ENCODE measurements around the gene TMEM43. TPM values are rescaled to one million over a fixed set of nuclear protein-coding genes. Genes with fewer than 3 reads are reported as not detected.

Gene TMEM43
- total RNA-seq, 1 experiment from 2014 or later: 32.4 TPM

GRCh38 chr3:14119651-14120050, 5.2 kb upstream of the TMEM43 start:
- intact Hi-C loops (cut with micrococcal nuclease): loop anchor here (10.0 kb wide), 1 partner anchor 465 kb away; no protein-coding TSS in a partner anchor
- no peaks in the 10 kb centered on the region for H3K9me2 ChIP-seq (ENCODE audit: insufficient read depth)
- POLR2A ChIA-PET: no interaction called here
- no peak overlapping the region for H2AFZ ChIP-seq (ENCODE audit: low read depth, low read length, poor library complexity, severe bottlenecking)
- no peak for ATAC-seq
- H3K27me3 ChIP-seq (ENCODE audit: insufficient read depth, low read length): no peaks in the 10 kb centered on the region
- H3K9ac ChIP-seq (ENCODE audit: low read length): no peak overlapping the region
- CTCF ChIA-PET: no interaction called here
- BruUV-seq (replicated peaks): no TSS peak
- no peak overlapping the region for H3K4me2 ChIP-seq (ENCODE audit: low read length)
- peaks cover 58% of the 10 kb centered on the region for H3K79me2 ChIP-seq (ENCODE audit: insufficient read depth, low read length)
- TF ChIP-seq EGR1 (IDR thresholded peaks at IDR 0.05; ENCODE audit: low read depth) (no peak), ZNF274 (IDR thresholded peaks at IDR 0.05; ENCODE audit: low read depth, low read length) (no peak), ZBTB33 (IDR thresholded peaks at IDR 0.05; ENCODE audit: extremely low read depth, insufficient replicate concordance, low read length) (no peak), CEBPB (IDR thresholded peaks at IDR 0.05; ENCODE audit: low read depth) (no peak), FOSL1 (IDR thresholded peaks at IDR 0.05; ENCODE audit: low read depth) (no peak), SP1 (IDR thresholded peaks at IDR 0.05; ENCODE audit: low read depth) (no peak), JUND (IDR thresholded peaks at IDR 0.05) (no peak), RAD21 (IDR thresholded peaks at IDR 0.05; ENCODE audit: low read depth) (no peak), ELF1 (IDR thresholded peaks at IDR 0.05; ENCODE audit: borderline replicate concordance, low read depth) (no peak), CTCF (IDR thresholded peaks at IDR 0.05 in 2 of 3, conservative IDR thresholded peaks at IDR 0.05 in 1 of 3; ENCODE audit: borderline replicate concordance in 1 of 3, insufficient read depth in 1 of 3, low read depth in 2 of 3, low read length in 2 of 3) (no peak), CBX3 (IDR thresholded peaks at IDR 0.05; ENCODE audit: low read depth) (no peak), EZH2phosphoT487 (IDR thresholded peaks at IDR 0.05; ENCODE audit: borderline replicate concordance) (no peak), EZH2 (IDR thresholded peaks at IDR 0.05) (no peak), YY1 (IDR thresholded peaks at IDR 0.05; ENCODE audit: extremely low read depth, insufficient replicate concordance, low read depth, low read length) (no peak), MAX (IDR thresholded peaks at IDR 0.05) (no peak), SRF (IDR thresholded peaks at IDR 0.05; ENCODE audit: low read depth) (no peak), POLR2A (IDR thresholded peaks at IDR 0.05; ENCODE audit: borderline replicate concordance, extremely low read depth, insufficient read depth, insufficient read length) (no peak), ZFX (IDR thresholded peaks at IDR 0.05) (no peak), TCF7L2 (IDR thresholded peaks at IDR 0.05; ENCODE audit: borderline replicate concordance, extremely low read depth, insufficient read depth, insufficient read length) (no peak)
- peaks cover 10 to 20% of the 10 kb centered on the region in 2 experiments; a peak in 2 of 4 replicates for H3K36me3 ChIP-seq (ENCODE audit: control insufficient read depth in 1 of 2, insufficient read depth in 2 of 2, low read length in 2 of 2)
- H3K4me3 ChIP-seq (replicated peaks in 1 of 2; ENCODE audit: low read depth in 1 of 2, low read length in 2 of 2): no peak overlapping the region
- no peaks in the 10 kb centered on the region for H3K9me3 ChIP-seq (ENCODE audit: control insufficient read depth in 1 of 2, insufficient read depth in 1 of 2, low read depth in 1 of 2, low read length in 2 of 2)
- peaks cover 0 to 9% of the 10 kb centered on the region in 2 experiments; a peak in 1 of 4 replicates for H3K4me1 ChIP-seq (ENCODE audit: control insufficient read depth in 1 of 2, insufficient read depth in 2 of 2, low read length in 2 of 2)
- RAD21 ChIA-PET (ENCODE audit: low non-redundant PET in 1 of 2, low total read pairs in 2 of 2, uncharacterized antibody in 2 of 2, unreplicated experiment in 2 of 2): no interaction called here
- no peak overlapping the region for H3K27ac ChIP-seq (ENCODE audit: low read depth, low read length)
- no peak for DNase-seq (ENCODE audit: low read depth, low spot score)
- no peaks in the 10 kb centered on the region for H4K20me1 ChIP-seq (ENCODE audit: insufficient read depth)
